ENCODE results near the gene ACTL8. TPM values are rescaled to one million over a fixed set of nuclear protein-coding genes. Genes with fewer than 3 reads are reported as not detected.

Gene ACTL8
- total and polyA plus RNA-seq, 9 donors, result 0.18 to 0.80 TPM; not detected in 7

DNA sequence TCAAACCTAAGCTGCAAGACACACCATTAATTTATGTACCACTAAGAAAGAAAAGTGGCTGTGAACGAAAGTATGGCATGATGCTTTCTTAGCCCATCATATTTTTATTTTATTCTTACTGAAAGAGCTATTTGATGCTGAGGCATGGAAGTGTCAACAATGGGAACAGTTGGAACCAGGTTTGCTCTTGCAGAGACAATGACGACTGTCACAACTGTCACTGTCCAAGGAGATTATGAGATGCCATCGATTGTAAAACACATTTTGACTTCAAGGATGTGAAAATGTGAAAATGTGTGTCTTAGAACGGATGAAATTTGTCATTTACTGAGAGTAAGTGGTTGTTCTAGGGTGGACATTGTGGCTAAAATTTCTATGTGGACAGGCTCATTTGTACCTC lies 2.8 kb upstream of the ACTL8 start:
- TF ChIP-seq, protein P1, sequence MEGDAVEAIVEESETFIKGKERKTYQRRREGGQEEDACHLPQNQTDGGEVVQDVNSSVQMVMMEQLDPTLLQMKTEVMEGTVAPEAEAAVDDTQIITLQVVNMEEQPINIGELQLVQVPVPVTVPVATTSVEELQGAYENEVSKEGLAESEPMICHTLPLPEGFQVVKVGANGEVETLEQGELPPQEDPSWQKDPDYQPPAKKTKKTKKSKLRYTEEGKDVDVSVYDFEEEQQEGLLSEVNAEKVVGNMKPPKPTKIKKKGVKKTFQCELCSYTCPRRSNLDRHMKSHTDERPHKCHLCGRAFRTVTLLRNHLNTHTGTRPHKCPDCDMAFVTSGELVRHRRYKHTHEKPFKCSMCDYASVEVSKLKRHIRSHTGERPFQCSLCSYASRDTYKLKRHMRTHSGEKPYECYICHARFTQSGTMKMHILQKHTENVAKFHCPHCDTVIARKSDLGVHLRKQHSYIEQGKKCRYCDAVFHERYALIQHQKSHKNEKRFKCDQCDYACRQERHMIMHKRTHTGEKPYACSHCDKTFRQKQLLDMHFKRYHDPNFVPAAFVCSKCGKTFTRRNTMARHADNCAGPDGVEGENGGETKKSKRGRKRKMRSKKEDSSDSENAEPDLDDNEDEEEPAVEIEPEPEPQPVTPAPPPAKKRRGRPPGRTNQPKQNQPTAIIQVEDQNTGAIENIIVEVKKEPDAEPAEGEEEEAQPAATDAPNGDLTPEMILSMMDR (IDR thresholded peaks at IDR 0.05), result no peak
- TF ChIP-seq EP300 (IDR thresholded peaks at IDR 0.05) (no peak), POLR2A (IDR thresholded peaks at IDR 0.05) (no peak)
- WGBS, 3 donors, result 72 to 73% (median 73%) methylated on average over 4 of the region's 4 CpGs
- intact Hi-C loops (cut with DNase I), result no loop called here

DNA sequence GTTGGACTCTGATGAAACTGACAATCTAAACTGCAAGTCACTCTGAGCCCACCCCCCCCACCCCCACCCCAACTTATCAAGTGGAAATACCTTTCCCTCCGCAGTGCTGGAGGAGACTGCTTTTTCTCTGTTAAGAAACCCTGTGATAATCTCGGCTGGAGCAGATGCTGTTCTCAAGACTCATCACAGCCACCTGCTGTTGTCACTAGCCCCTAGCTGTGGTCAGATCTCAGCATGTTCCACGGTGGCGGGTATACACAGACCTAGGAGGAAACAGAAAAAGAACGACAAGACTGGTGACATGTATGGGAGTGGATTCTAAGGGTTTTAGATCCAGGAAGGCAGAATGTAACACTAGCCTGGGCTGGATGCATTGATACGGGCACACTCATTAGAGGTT lies 2.3 kb downstream of the ACTL8 start:
- TF ChIP-seq, protein P1 (IDR thresholded peaks at IDR 0.05), result no peak
- TF ChIP-seq POLR2A (IDR thresholded peaks at IDR 0.05) (no peak), EP300 (IDR thresholded peaks at IDR 0.05) (no peak)
- Histone ChIP-seq H3K9me3 (peaks cover 0 to 12% of the 10 kb centered on the region in 2 donors), H3K27me3 (no peaks in the 10 kb centered on the region), H3K4me3 (no peak overlapping the region), H3K27ac (no peak overlapping the region), H3K36me3 (no peaks in the 10 kb centered on the region), H3K4me1 (ENCODE audit: insufficient read depth) (no peaks in the 10 kb centered on the region)
- 32 to 54% (median 33%) methylated on average over 6 of the region's 6 CpGs for WGBS, 3 donors
- intact Hi-C loops (cut with DNase I), result no loop called here
- no peak for DNase-seq

More for the DNA sequence above, 2.8 kb upstream of the ACTL8 start:
- Histone ChIP-seq H3K27ac (no peak overlapping the region), H3K27me3 (no peaks in the 10 kb centered on the region), H3K36me3 (no peaks in the 10 kb centered on the region), H3K4me3 (no peak overlapping the region), H3K9me3 (peaks cover 0 to 3% of the 10 kb centered on the region in 2 donors), H3K4me1 (ENCODE audit: insufficient read depth) (no peaks in the 10 kb centered on the region)
- DNase-seq, result no peak

DNA sequence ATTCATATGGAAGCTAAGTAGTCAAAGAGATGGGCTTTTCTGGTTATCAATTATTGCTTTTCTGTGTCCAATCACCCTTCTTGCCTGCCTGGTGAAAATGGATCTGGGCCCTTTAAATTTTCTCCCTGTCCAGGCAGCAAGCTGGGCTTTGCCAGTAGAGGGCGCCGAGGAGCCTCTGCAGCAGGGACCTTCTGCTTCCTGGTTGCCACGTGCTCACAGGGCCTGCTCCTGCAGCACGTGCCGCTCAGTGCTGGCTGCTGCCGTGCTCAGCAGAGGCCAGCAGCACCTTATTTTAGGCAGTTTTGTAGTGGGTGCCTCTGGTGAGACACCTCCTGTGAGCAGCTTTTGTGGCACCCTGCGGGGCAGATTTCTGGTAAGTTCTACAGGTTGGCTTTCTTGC lies 4.0 kb downstream of the ACTL8 start:
- intact Hi-C loops (cut with DNase I), result no loop called here
- DNase-seq, result no peak
- no peaks in the 10 kb centered on the region for H3K36me3 ChIP-seq
- no peak overlapping the region for H3K4me3 ChIP-seq
- peaks cover 0 to 12% of the 10 kb centered on the region in 2 donors for H3K9me3 ChIP-seq
- H3K4me1 ChIP-seq (ENCODE audit: insufficient read depth), result no peaks in the 10 kb centered on the region
- WGBS, 3 donors, result 49 to 56% (median 55%) methylated on average over 7 of the region's 7 CpGs
- TF ChIP-seq, protein P1 (IDR thresholded peaks at IDR 0.05), result no peak
- TF ChIP-seq POLR2A (IDR thresholded peaks at IDR 0.05) (no peak), EP300 (IDR thresholded peaks at IDR 0.05) (no peak)
- H3K27me3 ChIP-seq, result no peaks in the 10 kb centered on the region
- no peak overlapping the region for H3K27ac ChIP-seq

DNA sequence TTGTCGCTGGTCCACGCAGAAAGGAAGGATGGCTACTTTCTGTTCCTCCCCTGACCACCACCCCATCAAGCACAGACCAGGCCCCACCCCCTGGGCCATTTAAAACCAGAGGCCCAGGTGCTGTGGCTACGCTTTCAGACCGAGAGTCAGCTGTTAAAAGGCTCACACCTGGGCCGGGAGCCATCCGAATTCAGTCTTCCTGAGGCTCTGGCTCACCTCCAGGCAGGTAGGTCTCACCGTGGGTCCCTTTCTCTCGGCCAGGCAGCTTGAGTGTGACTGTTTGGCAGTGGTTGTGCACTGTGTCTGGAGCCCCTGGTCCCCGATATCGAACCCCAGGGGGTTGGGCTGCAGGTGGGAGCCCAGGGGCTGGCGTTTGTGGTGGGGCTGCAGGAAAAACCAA lies 7.2 kb downstream of the ACTL8 start:
- intact Hi-C loops (cut with DNase I), result no loop called here
- H3K9me3 ChIP-seq, result peaks cover 0 to 9% of the 10 kb centered on the region in 2 donors
- TF ChIP-seq, protein P1 (IDR thresholded peaks at IDR 0.05), result no peak
- TF ChIP-seq EP300 (IDR thresholded peaks at IDR 0.05) (no peak), POLR2A (IDR thresholded peaks at IDR 0.05) (no peak)

More for the DNA sequence above, 7.2 kb downstream of the ACTL8 start:
- H3K4me1 ChIP-seq (ENCODE audit: insufficient read depth), result no peaks in the 10 kb centered on the region
- H3K27me3 ChIP-seq, result no peaks in the 10 kb centered on the region
- no peak overlapping the region for H3K27ac ChIP-seq
- WGBS, 3 donors, result 76 to 88% (median 84%) methylated on average over 8 to 11 of the region's 11 CpGs
- DNase-seq, result no peak
- no peaks in the 10 kb centered on the region for H3K36me3 ChIP-seq
- no peak overlapping the region for H3K4me3 ChIP-seq

Data from ovary (tissue), 9 donors.